KOPT-K1 (cell line): ENCODE measurements around the gene ELP5.

Source experiments
- H3K27ac ChIP-seq: fragments of 200-600 bp; sonication (generic); 2 replicates; pipeline ENCODE4 v1.5.1; 2016; ENCODE audit warnings: antibody characterized with exemption, mild to moderate bottlenecking, low read depth, low read length; ENCODE audit not compliant: poor library complexity, severe bottlenecking
- H3K36me3 ChIP-seq: fragments of 200-600 bp; sonication (generic); 2 replicates; pipeline ENCODE4 v1.5.1; 2017; ENCODE audit warnings: antibody characterized with exemption, mild to moderate bottlenecking, low read length, moderate library complexity; ENCODE audit not compliant: insufficient read depth
- H3K9me3 ChIP-seq: fragments of 200-600 bp; sonication (generic); 2 replicates; pipeline ENCODE4 v1.5.1; 2017; ENCODE audit warnings: antibody characterized with exemption, low read length, mild to moderate bottlenecking; ENCODE audit not compliant: insufficient read depth, poor library complexity, severe bottlenecking

The ELP5 gene

GRCh38 chr17:7253082-7253481 is 1.1 kb downstream of the ELP5 start:
- peaks cover 49% of the 10 kb centered on the region for H3K36me3 ChIP-seq
- peak overlapping the region; percentile 98 for H3K27ac ChIP-seq
- no peaks in the 10 kb centered on the region for H3K9me3 ChIP-seq

- Histone ChIP-seq H3K9me3 (no peaks in the 10 kb centered on the region), H3K27ac (no peak overlapping the region), H3K36me3 (peaks cover 57% of the 10 kb centered on the region)
Observed at GRCh38 chr17:7254511-7254910, 2.5 kb downstream of the ELP5 start.

GRCh38 chr17:7256766-7257456 is 4.9 kb downstream of the ELP5 start:
- Histone ChIP-seq H3K36me3 (peaks cover 69% of the 10 kb centered on the region), H3K9me3 (no peaks in the 10 kb centered on the region), H3K27ac (no peak overlapping the region)

GRCh38 chr17:7258731-7259554 is 6.9 kb downstream of the ELP5 start:
- Histone ChIP-seq H3K36me3 (peaks cover 68% of the 10 kb centered on the region), H3K27ac (no peak overlapping the region), H3K9me3 (no peaks in the 10 kb centered on the region)

- no peak overlapping the region for H3K27ac ChIP-seq
- peaks cover 62% of the 10 kb centered on the region for H3K36me3 ChIP-seq
- no peaks in the 10 kb centered on the region for H3K9me3 ChIP-seq
Observed at GRCh38 chr17:7259555-7259889, 7.5 kb downstream of the ELP5 start.

- Histone ChIP-seq H3K27ac (no peak overlapping the region), H3K9me3 (no peaks in the 10 kb centered on the region), H3K36me3 (peaks cover 56% of the 10 kb centered on the region)
Observed at GRCh38 chr17:7260151-7260550, 8.1 kb downstream of the ELP5 start.

- Histone ChIP-seq H3K36me3 (peaks cover 49% of the 10 kb centered on the region), H3K9me3 (no peaks in the 10 kb centered on the region), H3K27ac (no peak overlapping the region)
Observed at GRCh38 chr17:7260651-7261378, 8.8 kb downstream of the ELP5 start.

GRCh38 chr17:7261379-7262191 is 9.6 kb downstream of the ELP5 start:
- peaks cover 41% of the 10 kb centered on the region for H3K36me3 ChIP-seq
- H3K9me3 ChIP-seq, result no peaks in the 10 kb centered on the region
- no peak overlapping the region for H3K27ac ChIP-seq

GRCh38 chr17:7262192-7262934 is 10.3 kb downstream of the ELP5 start, which contains the start of gene CLDN7:
Gene CLDN7, minus strand, starts transcription at chr17:7262478. Its CDS starts 435 bp downstream, at chr17:7262043.
- H3K9me3 ChIP-seq, result no peaks in the 10 kb centered on the region
- H3K36me3 ChIP-seq, result peaks cover 34% of the 10 kb centered on the region
- no peak within 1 kb of the TSS for H3K27ac ChIP-seq

- H3K27ac ChIP-seq, result no peak overlapping the region
Observed at GRCh38 chr17:7262935-7263800, 11.2 kb downstream of the ELP5 start.

GRCh38 chr17:7263801-7264078 is 11.7 kb downstream of the ELP5 start:
- no peak overlapping the region for H3K27ac ChIP-seq
- peaks cover 20% of the 10 kb centered on the region for H3K36me3 ChIP-seq
- H3K9me3 ChIP-seq, result no peaks in the 10 kb centered on the region

More at GRCh38 chr17:7262935-7263800, 11.2 kb downstream of the ELP5 start:
- Histone ChIP-seq H3K9me3 (no peaks in the 10 kb centered on the region), H3K36me3 (peaks cover 26% of the 10 kb centered on the region)

- Histone ChIP-seq H3K36me3 (no peaks in the 10 kb centered on the region), H3K9me3 (no peaks in the 10 kb centered on the region), H3K27ac (no peak overlapping the region)
Observed at GRCh38 chr17:7266784-7267183, 14.8 kb downstream of the ELP5 start.

- no peak overlapping the region for H3K27ac ChIP-seq
- H3K36me3 ChIP-seq, result no peaks in the 10 kb centered on the region
- no peaks in the 10 kb centered on the region for H3K9me3 ChIP-seq
Observed at GRCh38 chr17:7279448-7279847, 27.4 kb downstream of the ELP5 start.
